ENCODE data around the gene PKNOX2.

The PKNOX2 gene

DNA sequence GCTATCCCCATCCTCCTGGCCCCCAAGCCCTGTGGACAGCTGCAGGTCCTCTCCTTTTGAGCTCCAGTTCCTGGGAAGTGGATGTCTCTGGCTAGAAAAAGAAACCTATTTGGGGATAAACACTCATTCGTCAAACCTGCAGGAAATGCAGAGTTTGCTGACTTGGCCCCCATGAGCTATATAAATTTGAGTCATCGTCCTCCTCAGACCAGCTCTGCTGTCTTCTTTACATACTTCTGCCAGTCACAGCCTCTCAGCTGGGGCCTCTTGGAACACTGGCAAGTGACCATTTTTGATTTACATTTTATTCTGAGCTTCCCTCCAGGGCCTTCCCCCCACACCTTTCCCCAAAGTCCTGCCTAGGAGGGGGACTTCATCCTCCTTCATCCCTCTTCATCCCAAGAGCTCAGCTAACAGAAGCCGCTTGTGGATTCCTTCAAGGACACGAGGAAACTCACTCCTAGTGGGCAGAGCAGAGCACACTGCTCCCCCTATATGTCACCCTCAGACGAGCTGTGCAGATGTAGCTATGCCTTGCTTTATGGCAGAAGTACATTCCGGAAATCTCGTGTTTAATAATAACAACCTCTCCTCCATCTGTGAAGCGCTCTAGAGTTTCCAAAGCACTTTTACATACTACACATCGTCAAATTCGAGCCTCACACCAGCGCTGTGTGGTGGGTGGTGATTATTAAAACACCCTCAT lies 199.7 kb downstream of the PKNOX2 start:
- peak; percentile 46 for DNase-seq (ENCODE audit: low read depth)

DNA sequence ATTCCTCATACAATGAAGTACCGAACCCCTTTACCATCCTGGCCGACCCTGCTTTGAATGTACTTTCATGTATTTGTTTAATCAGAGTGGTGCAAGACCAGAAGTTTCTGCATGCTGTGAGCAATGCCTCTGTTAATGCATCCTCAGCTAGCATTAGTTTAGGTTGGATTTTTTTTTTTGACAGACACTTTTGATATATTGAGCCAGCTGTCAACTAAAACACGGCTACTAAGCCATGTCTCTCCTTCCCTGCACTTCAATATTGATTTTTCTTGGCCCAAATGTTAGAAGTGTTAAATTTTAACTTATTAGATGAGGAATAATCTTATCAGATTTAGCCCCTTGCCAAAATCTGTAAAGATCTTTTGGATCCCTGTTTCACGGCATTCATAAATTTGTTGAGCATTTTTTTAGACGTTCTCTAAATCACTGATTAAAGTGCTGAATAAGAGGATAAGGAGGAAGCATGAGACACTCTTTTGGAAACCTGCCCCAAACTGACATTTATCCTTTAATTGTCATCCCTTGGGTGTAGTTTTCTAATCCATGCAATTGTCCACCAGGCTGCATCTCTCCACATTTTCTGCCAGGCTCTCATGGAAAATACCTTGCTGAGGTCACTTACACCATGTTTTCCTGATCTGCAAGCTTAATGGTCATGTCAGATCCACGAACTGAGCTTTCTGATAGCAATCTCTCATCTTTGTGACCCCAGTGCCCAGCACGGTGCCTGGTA lies 200.8 kb downstream of the PKNOX2 start:
- no peak for DNase-seq (ENCODE audit: low read depth)
- no peak overlapping the region for H3K4me3 ChIP-seq (ENCODE audit: low read depth, low read length)

More for the DNA sequence above, 199.7 kb downstream of the PKNOX2 start:
- no peak overlapping the region for H3K4me3 ChIP-seq (ENCODE audit: low read depth, low read length)

DNA sequence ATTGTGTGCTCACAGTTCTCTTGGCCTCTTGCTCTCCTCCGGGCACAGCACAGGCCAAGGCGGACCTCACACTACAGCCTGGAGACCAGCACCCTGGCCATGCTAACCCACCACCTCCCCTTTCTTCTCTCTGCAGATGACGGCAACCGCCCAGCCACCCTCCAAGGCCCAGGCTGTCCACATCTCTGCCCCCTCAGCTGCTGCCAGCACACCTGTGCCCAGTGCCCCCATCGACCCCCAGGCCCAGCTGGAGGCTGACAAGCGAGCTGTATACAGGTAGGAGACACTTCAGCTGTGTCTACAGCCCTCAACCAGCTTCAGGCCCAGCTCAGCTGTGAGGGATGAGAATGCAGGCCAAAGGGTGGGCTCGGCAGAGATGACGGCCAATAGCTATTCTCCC lies 203.2 kb downstream of the PKNOX2 start:
- DNase-seq (ENCODE audit: low read depth): no peak
- H3K4me3 ChIP-seq (ENCODE audit: low read depth, low read length): no peak overlapping the region

DNA sequence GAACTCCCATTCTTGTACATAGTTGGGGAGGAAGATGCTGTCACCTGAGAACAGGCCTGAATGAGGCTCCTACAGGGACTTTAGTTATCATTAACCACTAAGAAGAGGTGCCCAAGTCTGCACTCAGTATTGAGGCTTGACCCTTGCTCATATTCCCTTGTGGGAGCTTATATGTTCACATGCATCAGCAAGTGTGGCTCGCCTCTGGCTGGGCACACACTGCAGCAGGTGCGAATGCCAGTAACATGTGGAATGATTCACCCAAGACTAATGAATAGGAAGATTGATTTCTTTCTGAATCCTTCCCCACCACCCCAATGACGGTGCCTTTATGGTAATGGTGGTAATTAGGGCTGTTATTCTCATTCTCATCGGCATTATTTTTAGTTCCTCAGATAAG lies 204.2 kb downstream of the PKNOX2 start:
- DNase-seq (ENCODE audit: low read depth): no peak
- H3K4me3 ChIP-seq (ENCODE audit: low read depth, low read length): no peak overlapping the region

DNA sequence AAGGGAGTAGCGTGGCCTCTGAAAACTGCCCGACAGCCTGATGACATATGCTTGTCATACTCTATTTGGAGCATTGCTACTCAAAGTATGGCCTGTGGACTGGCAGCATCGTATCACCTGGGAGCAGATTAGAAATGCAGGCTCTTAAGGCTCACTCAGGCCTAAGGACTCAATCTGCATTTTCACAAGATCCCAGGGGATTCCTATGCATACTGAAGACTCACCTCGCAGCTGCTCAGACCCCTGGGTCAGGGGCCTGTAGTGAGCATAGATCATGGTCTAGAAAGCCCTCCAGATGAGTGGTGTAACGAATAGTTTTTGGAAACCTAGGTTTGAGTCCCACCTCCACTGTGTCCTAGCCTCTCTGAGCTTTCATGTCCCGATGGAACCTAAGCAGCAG lies 205.3 kb downstream of the PKNOX2 start:
- no peak overlapping the region for H3K4me3 ChIP-seq (ENCODE audit: low read depth, low read length)
- no peak for DNase-seq (ENCODE audit: low read depth)

DNA sequence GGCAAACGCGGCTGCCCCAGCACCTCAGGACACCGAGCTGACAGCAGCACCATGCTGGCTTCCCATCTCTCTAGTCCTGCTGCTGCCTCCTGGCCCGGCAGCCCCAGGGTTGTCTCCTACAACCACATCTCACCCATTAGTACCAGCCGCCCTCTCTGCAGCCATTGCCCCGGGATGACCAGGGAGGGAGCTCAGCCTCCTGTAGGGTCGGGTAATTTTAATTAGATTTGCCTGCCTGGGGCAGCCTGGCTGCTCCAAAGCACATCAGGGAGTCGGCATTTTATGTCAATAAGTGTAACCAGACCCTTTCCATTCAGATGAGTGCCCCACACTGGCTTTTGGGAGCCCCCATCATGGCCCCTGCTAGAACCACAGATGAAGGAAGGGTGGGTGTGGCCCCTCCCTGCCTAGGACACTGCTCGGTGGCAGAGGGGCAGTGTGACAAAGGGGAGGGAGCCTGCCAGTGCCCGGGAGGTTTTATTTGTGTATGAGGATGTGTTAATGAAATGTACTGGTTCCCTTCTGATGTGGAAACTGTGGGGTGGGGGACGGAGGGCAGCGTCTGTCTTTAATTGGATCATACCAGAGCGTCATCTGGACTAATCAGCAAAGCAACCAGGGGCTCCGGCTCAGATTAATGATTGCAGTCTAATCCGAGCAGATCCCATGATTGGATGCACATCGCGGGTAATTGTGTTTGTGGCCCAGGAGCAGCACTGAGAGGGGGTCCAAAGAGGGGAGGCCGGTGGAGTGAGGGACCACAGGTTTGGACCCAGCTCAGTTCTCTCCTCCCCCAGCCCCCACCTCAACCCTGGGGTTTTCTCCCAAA lies 206.2 kb downstream of the PKNOX2 start:
- no peak for DNase-seq (ENCODE audit: low read depth)
- no peak overlapping the region for H3K4me3 ChIP-seq (ENCODE audit: low read depth, low read length)

DNA sequence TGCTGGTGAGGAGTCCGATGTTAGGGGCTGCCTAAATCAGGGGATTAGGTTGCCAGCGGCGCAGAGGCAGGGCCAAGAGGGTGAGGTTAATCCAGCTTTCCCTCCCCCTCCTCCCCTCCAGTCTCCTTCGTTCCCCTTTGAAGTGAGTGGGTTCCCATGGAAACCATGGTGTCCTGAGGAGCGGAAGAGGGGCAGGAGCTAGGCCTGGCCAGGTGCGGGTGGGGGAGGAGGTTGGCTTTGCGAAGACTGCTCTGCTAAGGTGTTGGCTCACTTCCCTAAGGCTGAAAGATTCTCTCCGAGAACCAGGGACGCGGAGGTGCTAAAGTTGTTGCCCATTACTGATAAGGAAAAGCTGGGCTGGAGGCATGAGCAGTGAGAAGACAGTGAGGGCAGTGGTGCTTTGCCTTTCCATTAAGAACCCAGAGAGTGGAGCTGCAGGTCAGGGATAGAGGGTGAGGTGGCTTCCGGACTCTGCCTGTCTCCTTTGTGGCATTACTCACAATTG lies 206.9 kb downstream of the PKNOX2 start:
- no peak overlapping the region for H3K4me3 ChIP-seq (ENCODE audit: low read depth, low read length)
- DNase-seq (ENCODE audit: low read depth): no peak

DNA sequence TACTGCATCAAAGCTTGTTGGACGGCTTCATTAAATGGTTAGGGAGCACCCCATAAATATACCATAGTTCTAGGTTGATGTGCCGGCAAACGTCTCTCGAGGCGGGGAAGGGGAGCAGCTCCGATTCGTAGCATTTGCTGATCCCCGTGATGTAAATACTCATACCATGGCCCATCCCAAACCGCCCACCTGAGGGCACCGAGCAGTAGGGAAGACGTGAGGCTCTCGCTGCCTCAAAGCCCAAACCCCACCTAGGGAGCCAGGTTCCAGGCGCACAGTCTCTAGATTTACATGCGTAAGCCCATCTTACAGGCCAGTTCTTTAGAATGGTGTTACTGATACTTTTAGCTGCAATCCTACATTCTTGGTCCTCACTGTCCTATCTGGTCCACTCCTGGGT lies 207.5 kb downstream of the PKNOX2 start:
- DNase-seq (ENCODE audit: low read depth): no peak
- no peak overlapping the region for H3K4me3 ChIP-seq (ENCODE audit: low read depth, low read length)

DNA sequence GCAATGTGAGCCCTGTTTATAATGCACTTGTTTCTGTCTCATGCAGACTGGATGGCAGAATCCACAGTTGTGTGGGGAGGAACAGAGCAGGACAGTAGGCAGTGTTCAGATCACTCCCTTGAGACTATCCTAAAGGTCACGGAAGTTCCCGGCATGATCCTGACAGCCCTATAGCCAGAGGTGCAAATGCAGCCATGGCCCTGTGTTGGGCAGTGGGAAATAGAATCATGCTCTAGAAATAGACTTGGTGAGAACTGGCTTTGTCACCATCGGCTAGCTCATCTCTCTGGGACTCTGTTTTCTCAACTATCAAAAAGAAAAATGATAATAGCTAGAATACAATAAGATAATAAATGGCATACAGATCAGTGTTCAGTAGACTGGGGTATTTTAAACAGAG lies 208.4 kb downstream of the PKNOX2 start:
- no peak for DNase-seq (ENCODE audit: low read depth)
- H3K4me3 ChIP-seq (ENCODE audit: low read depth, low read length): no peak overlapping the region

DNA sequence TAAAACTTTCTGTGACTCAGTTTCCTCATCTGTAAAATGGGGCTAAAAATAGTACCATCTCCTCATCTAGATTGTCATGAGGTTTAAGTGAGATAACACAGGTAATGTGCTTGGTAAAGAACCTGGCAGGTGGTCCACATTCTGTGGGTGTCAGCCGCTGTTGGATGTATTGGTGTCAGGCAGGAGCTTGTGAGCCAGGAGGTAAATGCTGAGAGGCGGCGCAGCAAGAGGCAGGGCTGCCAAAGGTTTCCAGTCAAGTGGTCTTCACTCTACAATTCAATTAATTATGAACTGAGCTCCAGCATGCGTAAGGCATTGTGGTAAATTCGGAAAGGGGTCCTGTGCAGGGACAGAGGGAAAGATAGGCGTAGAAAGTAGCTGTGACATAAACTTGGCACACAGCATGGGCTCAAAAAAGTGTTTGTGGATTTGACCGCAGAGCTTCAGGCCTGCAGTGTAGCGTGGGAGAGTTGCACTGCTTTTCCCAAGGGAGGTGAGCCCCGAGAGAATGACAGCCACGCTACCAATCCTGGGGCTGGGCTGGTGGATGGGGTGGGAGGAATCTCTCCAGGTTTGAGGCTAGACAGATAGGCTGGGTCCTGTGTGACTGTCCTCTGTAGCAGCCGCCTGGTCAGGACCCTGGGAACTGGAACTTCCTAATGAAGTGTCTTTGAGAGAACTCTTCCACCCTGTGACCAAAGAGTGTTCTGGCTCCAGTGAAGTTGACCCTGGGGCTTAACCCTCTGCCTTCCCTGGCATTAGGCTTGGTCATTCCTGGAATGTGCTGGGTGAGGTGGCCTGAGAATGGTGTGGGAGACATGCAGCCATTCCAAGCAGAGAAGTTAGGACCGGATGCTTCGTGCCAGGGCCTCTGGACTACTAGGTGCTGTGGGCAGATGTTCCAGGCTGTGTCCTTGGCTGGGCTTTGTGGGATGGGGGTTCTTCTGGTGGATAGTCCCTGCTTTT lies 209.2 kb downstream of the PKNOX2 start:
- no peak for DNase-seq (ENCODE audit: low read depth)
- H3K4me3 ChIP-seq (ENCODE audit: low read depth, low read length): no peak overlapping the region

DNA sequence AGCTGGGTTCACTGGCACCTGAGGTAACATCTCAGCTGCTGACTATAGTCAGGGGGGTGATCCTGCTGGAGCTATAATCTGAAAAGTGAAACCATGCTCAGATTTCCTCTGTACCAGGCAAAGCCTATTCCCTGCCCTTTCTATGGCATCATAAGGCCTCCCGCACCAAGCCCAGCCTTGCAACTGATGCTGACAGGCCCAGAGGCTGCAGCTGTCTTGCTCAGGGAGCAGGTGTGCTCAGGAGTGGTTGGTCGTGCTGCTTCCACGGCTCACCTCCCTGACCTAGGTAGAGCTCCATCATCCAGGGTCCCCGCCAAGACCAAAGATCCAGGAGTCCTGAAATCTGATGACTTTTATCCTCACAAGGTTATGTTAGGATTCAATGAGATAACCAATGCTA lies 209.8 kb downstream of the PKNOX2 start:
- DNase-seq (ENCODE audit: low read depth): no peak
- H3K4me3 ChIP-seq (ENCODE audit: low read depth, low read length): no peak overlapping the region

DNA sequence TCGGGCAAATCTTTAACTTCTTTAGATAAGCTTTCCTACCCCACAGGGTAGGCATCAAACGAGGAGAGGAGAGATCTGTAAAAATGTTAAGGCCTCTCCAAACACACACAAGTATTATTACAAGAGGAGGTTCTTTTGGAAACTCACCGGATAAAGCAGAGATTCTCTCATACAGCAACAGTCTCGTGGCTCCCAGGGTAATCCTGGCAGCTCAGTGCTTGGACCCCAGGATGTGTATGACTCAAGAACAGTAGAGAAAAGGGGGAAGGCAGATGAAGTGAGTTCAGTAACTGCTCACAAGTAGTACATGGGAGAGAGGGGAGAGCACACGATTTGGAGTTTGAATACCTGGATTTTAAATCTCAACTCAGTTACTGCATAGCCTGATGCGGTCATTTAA lies 210.6 kb downstream of the PKNOX2 start:
- H3K4me3 ChIP-seq (ENCODE audit: low read depth, low read length): no peak overlapping the region
- no peak for DNase-seq (ENCODE audit: low read depth)

DNA sequence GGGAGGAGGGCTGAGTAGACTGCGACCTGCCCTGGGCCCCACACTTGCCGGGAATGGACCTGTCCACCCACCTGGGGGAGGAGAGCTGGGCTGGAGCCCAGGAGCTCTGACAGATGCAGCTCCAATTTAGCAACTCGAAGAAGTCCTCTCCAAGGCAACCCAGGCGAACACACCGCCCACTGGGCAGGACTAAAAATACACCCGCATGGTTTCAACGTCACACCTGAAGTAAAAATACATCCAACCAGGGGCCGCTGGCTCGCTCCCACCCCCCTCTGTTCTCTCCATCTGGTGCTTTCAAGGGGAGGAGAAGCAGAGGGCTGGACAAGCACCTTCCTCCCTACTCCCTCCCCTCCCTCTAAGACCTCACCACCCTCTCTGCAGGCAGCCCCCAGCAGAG lies 211.6 kb downstream of the PKNOX2 start:
- no peak overlapping the region for H3K4me3 ChIP-seq (ENCODE audit: low read depth, low read length)
- peak; percentile 62 for DNase-seq (ENCODE audit: low read depth)

DNA sequence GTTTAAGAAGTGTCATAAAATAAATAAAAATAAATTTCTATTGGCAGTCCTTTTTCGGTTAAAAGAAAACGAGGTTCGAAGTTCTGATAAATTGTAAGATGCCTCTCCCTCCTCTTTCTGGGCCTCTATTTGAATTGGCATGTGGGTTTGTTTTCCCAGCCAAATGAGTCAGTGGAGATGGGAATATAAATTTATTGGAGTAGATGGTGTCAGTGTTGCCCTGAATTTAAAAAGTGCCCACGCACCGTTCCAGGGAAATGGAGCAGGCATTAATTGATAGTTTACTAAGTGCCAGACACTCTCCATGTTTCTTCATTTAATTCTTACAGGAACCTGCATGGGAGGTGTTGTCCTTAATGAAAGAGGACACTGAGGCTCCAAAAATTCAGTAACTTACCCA lies 212.3 kb downstream of the PKNOX2 start:
- no peak for DNase-seq (ENCODE audit: low read depth)
- no peak overlapping the region for H3K4me3 ChIP-seq (ENCODE audit: low read depth, low read length)

DNA sequence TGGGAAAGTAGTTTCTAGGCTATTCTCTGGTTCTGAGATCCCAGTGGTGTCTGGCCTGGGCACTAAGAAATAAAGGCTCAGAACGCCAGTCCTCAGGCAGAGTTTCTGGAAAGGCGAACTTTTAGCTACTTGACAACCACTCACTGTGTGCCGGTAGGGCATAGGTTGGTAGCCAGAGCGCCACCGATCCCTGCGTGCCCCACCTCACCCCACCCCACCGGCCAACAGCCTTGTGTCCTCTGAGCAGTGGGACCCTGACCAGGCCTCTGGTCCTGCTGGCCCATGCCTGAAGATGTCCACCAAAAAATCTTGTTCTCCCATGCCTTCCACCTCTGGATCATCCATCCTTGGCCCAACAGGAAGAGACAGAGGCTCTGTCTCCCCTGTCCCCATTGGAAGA lies 213.5 kb downstream of the PKNOX2 start:
- H3K4me3 ChIP-seq (ENCODE audit: low read depth, low read length): no peak overlapping the region

DNA sequence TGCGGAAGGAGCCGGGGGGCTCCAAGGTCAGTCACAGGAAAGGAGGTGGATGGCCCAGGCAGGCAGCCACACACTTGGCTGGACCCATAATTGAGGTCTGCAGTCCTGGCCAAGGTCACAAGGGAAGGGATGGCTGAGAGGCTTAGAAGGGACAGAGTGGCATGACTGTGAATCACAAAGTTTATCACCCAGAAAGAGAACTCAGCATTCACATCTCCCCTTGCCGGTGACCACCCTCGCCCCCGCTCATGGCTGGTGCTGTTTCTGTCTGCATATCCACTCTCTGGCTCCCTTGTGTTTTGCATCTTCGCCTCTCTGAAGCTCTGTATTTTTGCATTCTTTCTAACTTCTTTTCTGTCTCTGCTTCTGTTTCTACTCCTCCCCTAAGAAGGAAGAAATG lies 214.0 kb downstream of the PKNOX2 start:
- no peak for DNase-seq (ENCODE audit: low read depth)
- H3K4me3 ChIP-seq (ENCODE audit: low read depth, low read length): no peak overlapping the region

More for the DNA sequence above, 213.5 kb downstream of the PKNOX2 start:
- no peak for DNase-seq (ENCODE audit: low read depth)

DNA sequence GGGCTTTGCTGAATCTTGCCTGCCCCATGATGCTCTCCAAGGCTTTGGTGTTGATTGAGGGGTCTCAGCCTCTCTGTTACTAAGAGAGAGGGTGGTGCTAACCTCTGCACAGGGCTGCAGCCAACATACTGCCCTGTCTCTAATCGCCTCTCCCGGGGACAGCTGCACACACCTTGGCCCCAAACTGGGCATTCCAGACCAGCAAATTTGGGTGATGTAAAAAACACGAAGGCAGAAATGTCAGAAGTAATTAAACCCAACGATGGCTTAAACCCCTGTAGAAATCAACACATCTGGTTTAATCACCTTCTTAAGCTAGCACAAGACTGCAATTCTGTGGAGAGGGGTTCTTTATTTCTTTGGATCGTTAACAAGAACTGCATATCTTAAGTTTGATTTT lies 215.0 kb downstream of the PKNOX2 start:
- DNase-seq (ENCODE audit: low read depth): no peak
- H3K4me3 ChIP-seq (ENCODE audit: low read depth, low read length): no peak overlapping the region

DNA sequence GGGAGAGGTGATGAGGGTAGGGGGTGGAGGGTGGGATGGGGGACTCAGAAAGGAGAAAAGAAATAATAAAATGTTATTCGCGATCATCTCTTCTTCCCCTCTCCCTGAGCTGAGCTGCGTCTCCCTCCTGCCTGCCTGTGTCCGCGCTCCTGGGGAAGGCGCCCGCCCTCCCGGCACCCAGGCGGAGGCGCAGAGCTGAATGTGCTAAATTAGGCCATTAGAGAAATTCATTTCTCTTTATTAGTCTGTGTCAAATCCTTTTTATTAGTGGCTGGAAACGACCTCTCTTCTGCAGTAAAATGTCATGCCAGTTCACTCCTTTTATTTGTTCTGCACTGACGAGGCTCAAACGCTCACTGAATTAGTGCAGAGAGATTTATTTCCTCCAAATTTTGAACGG lies 215.4 kb downstream of the PKNOX2 start:
- no peak overlapping the region for H3K4me3 ChIP-seq (ENCODE audit: low read depth, low read length)
- DNase-seq (ENCODE audit: low read depth): no peak

DNA sequence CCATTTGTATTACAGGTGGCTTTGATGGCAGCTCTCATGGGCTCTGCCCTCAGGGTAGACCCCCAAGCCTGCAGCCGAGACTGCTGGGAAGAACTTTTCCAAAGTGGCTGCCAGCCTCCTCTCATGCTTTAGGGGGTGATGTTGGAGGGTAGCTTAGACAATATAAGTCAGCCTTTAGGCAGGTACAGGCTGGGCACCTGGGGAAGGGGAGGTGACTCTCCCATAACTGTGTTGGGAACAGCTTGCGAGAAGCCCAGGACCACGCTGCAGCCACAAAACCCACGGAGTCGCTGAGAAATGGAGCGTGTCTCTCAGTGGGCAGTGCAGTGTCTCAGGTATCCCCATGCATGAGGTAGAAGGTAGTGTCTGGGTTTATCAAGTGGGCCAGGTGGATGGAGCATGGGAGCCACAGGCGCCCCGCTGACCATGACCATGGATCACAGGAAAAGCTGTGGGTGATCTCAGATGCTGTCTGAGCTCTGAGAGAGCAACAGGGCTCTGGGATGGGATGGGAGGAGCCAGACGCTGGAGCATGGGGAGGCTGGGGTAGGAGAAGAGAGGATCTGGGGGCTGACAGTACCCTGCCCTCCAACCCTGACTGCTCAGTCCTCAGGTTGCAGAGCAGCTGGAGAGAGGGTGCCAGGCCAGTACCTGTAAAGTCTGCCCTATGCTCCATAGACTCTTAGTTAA lies 216.3 kb downstream of the PKNOX2 start:
- DNase-seq (ENCODE audit: low read depth): no peak
- no peak overlapping the region for H3K4me3 ChIP-seq (ENCODE audit: low read depth, low read length)
